AG09309 (cell line): Measurements from ENCODE around the gene ENG.

ENCODE experiments used
- DNase-seq: peaks from one replicate; pipeline ENCODE4 v3.0.0-alpha.2; 2010; ENCODE audit warnings: low read depth
- H3K4me3 ChIP-seq: 2 replicates; pipeline ENCODE4 v1.5.1; 2011; ENCODE audit warnings: mild to moderate bottlenecking, low read depth, low read length, moderate library complexity; ENCODE audit not compliant: control insufficient read depth
- CTCF ChIP-seq: IDR thresholded peaks from 2 replicates; pipeline ENCODE4 v1.5.1; 2011; ENCODE audit warnings: mild to moderate bottlenecking, low read depth, low read length, inconsistent platforms; ENCODE audit not compliant: insufficient read depth, control insufficient read depth; ENCODE audit errors: missing control alignments

ENG gene

GRCh38 chr9:127865645-127866464, 11.4 kb upstream of the ENG start:
- TF ChIP-seq CTCF = no peak
- no peak overlapping the region for H3K4me3 ChIP-seq
- no peak for DNase-seq

GRCh38 chr9:127863191-127863621, 8.7 kb upstream of the ENG start:
- DNase-seq = no peak
- H3K4me3 ChIP-seq = no peak overlapping the region
- no peak for TF ChIP-seq CTCF

GRCh38 chr9:127862075-127863011, 7.9 kb upstream of the ENG start:
- TF ChIP-seq CTCF = no peak
- DNase-seq = no peak
- H3K4me3 ChIP-seq = no peak overlapping the region

GRCh38 chr9:127860779-127861178, 6.3 kb upstream of the ENG start:
- TF ChIP-seq CTCF = no peak
- no peak overlapping the region for H3K4me3 ChIP-seq
- DNase-seq = no peak

GRCh38 chr9:127860260-127860659, 5.8 kb upstream of the ENG start:
- TF ChIP-seq CTCF = no peak
- H3K4me3 ChIP-seq = no peak overlapping the region
- DNase-seq = no peak

- no peak overlapping the region for H3K4me3 ChIP-seq
- no peak for TF ChIP-seq CTCF
- DNase-seq = no peak
These were observed 3.6 kb upstream of the ENG start for GRCh38 chr9:127858041-127858512.
